Myocyte (in vitro differentiated cells): Measurements from ENCODE around the gene ZNF483. TPM values are rescaled to one million over a fixed set of nuclear protein-coding genes. Genes with fewer than 3 reads are reported as not detected.
"Not testable (repeated sequence)": the region's sequence is repeated elsewhere in the genome, so short reads cannot be mapped to it uniquely, and the experiment has no call there.

Experiments used
- DNase-seq: peaks from one replicate; pipeline ENCODE4 v3.0.0-alpha.2; 2012; ENCODE audit warnings: low read depth
- total RNA-seq: library from RNA; depleted of rRNA; stranded (reverse); fragments of >200 nt; gene quantifications from 2 replicates; pipeline ENCODE4 v1.2.3, GENCODE V29; 2014

ZNF483 gene
- total RNA-seq, 1 donor from 2014 or later, result 1.2 TPM

DNA sequence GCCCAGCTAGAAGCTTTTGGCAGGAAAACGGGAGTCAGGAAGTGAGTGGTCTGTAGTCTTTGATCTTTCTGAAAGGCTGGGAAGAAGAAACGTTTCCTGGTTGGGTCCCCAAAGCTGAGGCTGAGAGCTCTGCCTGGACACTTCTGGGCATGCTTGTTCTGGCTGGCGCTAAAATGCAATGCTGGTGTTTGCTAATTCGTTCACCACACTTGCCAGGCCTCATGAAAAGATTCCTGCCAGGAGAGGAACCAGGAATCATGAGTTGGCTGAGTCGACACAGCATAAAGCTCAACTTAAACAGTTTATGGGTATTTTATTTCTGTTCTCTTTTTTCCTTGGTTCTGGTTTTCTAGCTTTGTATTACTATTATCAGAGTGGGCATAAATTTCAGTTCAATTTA, 85.2 kb downstream of the ZNF483 start:
- no peak for DNase-seq

DNA sequence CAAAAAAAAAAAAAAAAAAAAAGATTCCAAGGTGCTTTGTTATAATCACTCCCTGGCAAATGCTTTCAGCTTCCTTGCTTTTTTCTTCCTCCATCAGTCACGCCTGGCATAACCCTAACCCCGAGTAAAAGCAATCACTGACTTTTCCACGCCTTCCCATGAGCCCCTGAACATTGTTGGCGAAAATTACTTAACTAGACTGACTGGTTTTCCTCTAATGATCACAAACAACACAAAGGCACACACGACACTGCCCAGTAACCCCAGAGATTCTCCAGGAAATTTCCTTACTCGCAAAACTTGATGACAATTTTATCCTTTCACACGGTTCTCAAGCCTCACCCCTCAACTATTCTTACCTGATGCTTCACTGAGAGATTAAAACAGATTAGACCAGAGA, 85.9 kb downstream of the ZNF483 start:
- no peak for DNase-seq

DNA sequence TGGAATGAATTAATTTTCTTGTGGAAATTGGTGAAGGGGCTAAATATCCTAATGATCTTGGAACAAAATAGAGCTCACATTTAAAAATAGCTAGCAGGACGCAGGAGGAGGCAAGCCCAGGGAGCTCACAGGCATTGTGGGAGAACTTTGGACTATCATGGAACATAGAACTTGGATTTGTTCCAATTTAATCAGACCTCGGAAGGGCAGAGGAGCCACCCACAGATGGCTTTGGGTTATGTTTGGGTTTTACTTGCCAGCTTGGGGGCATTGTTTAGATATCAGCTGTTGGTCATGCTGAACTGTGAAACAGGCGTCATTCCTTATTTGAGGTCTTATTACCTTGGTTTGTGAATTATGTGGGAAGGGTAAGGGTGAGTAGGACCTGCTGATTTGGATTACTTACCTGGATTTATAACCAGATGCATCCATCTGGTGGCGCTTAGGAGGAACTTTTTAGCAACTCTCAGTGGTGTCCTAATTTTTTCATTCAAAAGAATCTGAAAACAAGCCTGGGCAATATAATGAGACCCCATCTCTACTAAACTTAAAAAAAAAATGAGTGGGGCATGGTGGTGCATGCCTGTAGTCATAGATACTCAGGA, 88.6 kb downstream of the ZNF483 start:
- peak; percentile 70 for DNase-seq

DNA sequence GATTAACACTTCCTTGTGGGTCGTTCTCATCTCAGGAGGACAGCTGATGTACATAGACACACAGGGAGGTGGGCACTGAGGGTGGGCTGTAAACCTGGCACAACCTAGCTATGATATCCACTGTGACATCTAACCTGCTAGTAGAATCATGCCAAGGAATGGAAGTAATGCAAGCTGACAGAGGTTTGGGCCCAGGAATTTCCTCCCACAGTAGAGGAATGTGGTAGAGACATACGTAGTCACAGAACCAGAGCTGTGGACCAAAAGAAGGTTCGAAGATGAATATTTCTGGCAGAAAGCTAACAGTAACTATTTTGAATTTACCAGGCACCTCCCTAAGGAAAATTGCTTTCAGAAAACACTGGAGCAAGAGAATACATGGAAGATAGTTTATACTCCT, 90.9 kb downstream of the ZNF483 start:
- no peak for DNase-seq

DNA sequence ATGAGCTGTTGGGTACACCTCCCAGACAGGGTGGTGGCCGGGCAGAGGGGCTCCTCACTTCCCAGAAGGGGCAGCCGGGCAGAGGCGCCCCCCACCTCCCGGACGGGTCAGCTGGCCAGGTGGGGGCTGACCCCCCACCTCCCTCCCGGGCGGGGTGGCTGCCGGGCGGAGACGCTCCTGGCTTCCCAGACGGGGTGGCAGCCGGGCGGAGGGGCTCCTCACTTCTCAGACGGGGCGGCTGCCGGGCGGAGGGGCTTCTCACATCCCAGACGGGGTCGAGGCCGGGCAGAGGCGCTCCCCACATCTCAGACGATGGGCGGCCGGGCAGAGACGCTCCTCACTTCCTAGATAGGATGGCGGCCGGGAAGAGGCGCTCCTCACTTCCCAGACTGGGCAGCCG, 92.4 kb downstream of the ZNF483 start:
- not testable (repeated sequence) for DNase-seq

DNA sequence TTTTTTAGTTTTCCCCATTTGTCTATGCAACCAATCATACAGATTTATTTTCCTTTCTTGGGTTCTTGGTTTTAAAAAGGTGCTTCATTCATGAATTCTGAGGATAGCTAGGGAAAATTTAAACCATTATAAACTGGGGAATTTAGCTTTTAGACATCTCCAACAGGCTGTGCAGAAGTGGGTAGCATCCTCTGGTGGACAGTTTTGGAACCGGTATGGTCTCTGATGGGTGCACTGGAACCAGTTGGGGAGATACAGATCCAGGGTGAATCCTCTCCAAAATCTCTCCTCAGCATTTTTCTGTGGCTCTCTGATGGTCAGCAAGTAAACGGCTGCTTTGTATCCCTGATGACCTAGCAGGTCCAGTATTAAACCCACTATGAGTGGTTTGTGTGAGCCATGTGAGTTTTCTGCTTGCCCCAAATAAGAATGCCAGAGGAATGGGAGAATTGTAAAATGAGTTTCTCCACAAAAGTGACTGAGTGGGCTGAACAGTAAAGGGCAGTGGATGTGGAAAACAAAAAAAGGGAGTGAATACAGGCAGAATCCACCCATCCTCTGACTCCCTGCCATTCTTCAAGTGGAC, 97.0 kb downstream of the ZNF483 start:
- DNase-seq, result peak; percentile 58

DNA sequence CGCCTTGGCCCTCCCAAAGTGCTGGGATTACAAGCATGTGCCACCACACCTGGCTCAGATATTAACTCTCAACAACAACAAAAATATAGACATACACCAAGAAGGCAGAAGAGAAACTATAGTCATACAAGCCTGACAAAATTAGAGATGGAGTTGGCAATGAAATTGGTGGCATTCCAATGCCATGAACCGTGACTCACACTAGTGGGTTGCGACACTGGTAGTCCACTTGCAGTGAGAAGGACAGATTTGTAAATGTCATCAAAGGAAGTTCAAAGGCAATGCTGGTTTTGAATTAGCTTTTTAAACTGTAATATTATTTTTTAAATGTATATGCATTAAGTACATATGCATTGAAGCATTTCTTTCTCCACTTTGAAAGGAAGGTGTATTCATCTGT, 97.6 kb downstream of the ZNF483 start:
- DNase-seq, result peak; percentile 80

Other genes starting within 250 kb of the ZNF483 start
- 0.19 TPM in 1 of 2 replicates, not detected in the other for gene OR2K2, start 195.0 kb upstream of the ZNF483 start, total RNA-seq
- gene ECPAS, start 40.8 kb upstream of the ZNF483 start, total RNA-seq, result 94.3 and 98.0 TPM in 2 replicates
- 56.4 and 72.9 TPM in 2 replicates for gene PTGR1, start 74.5 kb downstream of the ZNF483 start, total RNA-seq
- 8.5 and 9.3 TPM in 2 replicates for gene DNAJC25, start 106.2 kb downstream of the ZNF483 start, total RNA-seq
- gene GNG10, start 136.4 kb downstream of the ZNF483 start, total RNA-seq, result 62.6 and 64.2 TPM in 2 replicates